ENCODE measurements around the gene NOD1.

NOD1 gene

GRCh38 chr7:30450240-30450982, 28.2 kb downstream of the NOD1 start:
- no peak for DNase-seq (ENCODE audit: low read depth in 2 of 2, low spot score in 1 of 2)

- no peak for DNase-seq (ENCODE audit: low read depth in 2 of 2, low spot score in 1 of 2)
Observed at GRCh38 chr7:30448461-30449189, 30.0 kb downstream of the NOD1 start.

GRCh38 chr7:30447466-30447865, 31.1 kb downstream of the NOD1 start:
- no peak for DNase-seq (ENCODE audit: low read depth in 2 of 2, low spot score in 1 of 2)

- no peak for DNase-seq (ENCODE audit: low read depth in 2 of 2, low spot score in 1 of 2)
Observed at GRCh38 chr7:30446266-30446665, 32.3 kb downstream of the NOD1 start.

- peak; percentile 38 to 48 for DNase-seq (ENCODE audit: low read depth in 2 of 2, low spot score in 1 of 2)
Observed at GRCh38 chr7:30445770-30446169, 32.8 kb downstream of the NOD1 start.

- DNase-seq (ENCODE audit: low read depth in 2 of 2, low spot score in 1 of 2), result no peak
Observed at GRCh38 chr7:30437823-30438574, 40.6 kb downstream of the NOD1 start.

- no peak for DNase-seq (ENCODE audit: low read depth in 2 of 2, low spot score in 1 of 2)
Observed at GRCh38 chr7:30436518-30436917, 42.1 kb downstream of the NOD1 start.

- DNase-seq (ENCODE audit: low read depth in 2 of 2, low spot score in 1 of 2), result no peak
Observed at GRCh38 chr7:30436046-30436445, 42.5 kb downstream of the NOD1 start.

- DNase-seq (ENCODE audit: low read depth in 2 of 2, low spot score in 1 of 2), result no peak
Observed at GRCh38 chr7:30434140-30434799, 44.3 kb downstream of the NOD1 start.

GRCh38 chr7:30433506-30433905, 45.1 kb downstream of the NOD1 start:
- no peak for DNase-seq (ENCODE audit: low read depth in 2 of 2, low spot score in 1 of 2)

- DNase-seq (ENCODE audit: low read depth in 2 of 2, low spot score in 1 of 2), result no peak
Observed at GRCh38 chr7:30433082-30433481, 45.5 kb downstream of the NOD1 start.

GRCh38 chr7:30430777-30431176, 47.8 kb downstream of the NOD1 start:
- DNase-seq (ENCODE audit: low read depth in 2 of 2, low spot score in 1 of 2), result no peak

GRCh38 chr7:30430276-30430675, 48.3 kb downstream of the NOD1 start:
- DNase-seq (ENCODE audit: low read depth in 2 of 2, low spot score in 1 of 2), result no peak

- DNase-seq (ENCODE audit: low read depth in 2 of 2, low spot score in 1 of 2), result no peak
Observed at GRCh38 chr7:30429156-30429530, 49.4 kb downstream of the NOD1 start.

GRCh38 chr7:30428246-30429155, 50.1 kb downstream of the NOD1 start:
- no peak for DNase-seq (ENCODE audit: low read depth in 2 of 2, low spot score in 1 of 2)

- DNase-seq (ENCODE audit: low read depth in 2 of 2, low spot score in 1 of 2), result no peak
Observed at GRCh38 chr7:30427296-30428070, 51.1 kb downstream of the NOD1 start.

- DNase-seq (ENCODE audit: low read depth in 2 of 2, low spot score in 1 of 2), result no peak
Observed at GRCh38 chr7:30424506-30424905, 54.1 kb downstream of the NOD1 start.

GRCh38 chr7:30423788-30424505, 54.6 kb downstream of the NOD1 start:
- no peak for DNase-seq (ENCODE audit: low read depth in 2 of 2, low spot score in 1 of 2)

GRCh38 chr7:30422922-30423321, 55.7 kb downstream of the NOD1 start:
- no peak for DNase-seq (ENCODE audit: low read depth in 2 of 2, low spot score in 1 of 2)

All from stimulated activated CD8-positive, alpha-beta memory T cell treated with anti-CD3 and anti-CD28 coated beads, Interleukin-4, amount 100 ng/mL, for 1 hour (primary cell).